T follicular helper cell (primary cell): ENCODE results near the gene FBLN1.
"Not testable (repeated sequence)": the region's sequence is repeated elsewhere in the genome, so short reads cannot be mapped to it uniquely, and the experiment has no call there.

Experiments used
- DNase-seq: peaks from one replicate; pipeline ENCODE4 v3.0.0-alpha.2; 2020; ENCODE audit warnings: low read depth

Gene FBLN1

DNA sequence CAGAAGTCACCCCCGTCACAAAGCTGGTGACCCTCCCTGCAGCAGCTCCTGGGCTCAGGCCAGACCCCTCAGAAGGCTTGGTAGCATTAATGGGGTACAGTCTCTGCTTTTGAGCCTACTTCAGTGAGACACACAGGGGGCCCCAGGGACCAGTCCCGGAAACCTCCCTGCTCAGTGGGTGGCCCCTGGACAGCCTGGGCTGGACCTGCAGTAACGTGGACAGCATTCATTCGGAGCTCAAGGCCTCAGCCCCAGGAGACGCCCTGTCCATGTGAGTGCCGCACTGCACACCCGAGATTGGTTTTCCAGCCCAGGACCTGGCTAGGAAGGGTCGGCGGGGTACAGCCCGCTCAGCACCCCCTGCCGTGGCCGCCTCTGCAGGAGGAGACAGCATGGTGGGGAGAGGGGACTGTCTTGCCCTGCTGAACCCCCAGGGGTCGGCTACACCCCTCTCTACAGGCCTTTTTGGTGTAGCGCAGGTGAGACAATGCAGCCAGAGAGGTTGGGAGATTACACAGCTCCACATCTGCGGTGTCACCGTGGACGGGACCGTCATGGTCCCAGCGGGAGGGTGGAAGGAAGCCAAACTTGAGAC, 83.4 kb downstream of the FBLN1 start:
- no peak for DNase-seq

DNA sequence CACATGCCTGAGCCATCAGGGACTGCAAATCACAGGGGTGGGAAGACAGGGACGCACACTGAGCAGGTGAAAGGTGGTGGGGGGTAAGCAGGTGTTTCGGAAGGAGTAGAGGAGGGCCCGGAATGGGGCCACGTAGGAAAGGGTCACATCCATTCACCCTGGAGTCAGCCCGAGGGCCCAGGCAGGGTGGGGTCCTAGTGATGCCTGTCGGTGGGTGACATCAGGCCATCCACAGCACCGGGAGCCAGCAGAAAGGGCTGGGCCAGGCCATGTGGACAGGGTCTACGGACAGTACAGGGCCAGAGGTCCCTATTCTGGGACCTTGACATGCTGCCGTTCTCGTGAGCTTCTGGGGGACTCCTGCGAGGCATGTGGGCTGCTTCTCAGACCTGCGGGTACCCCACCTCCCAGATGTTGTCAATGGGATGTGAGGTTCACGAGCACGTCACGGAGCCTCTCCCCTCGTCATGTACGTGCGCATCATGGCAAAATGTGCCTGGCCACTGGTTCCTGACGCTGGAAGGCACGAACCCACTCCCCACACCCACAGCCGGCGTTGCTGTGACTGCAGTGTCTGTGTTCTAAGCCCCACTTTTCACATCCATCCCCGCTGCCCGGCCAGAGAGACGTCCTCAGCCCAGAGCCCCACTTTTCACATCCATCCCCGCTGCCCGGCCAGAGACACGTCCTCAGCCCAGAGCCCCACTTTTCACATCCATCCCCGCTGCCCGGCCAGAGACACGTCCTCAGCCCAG, 84.1 kb downstream of the FBLN1 start:
- no peak for DNase-seq

GRCh38 chr22:45587638-45588505, 85.2 kb downstream of the FBLN1 start:
- DNase-seq = no peak

DNA sequence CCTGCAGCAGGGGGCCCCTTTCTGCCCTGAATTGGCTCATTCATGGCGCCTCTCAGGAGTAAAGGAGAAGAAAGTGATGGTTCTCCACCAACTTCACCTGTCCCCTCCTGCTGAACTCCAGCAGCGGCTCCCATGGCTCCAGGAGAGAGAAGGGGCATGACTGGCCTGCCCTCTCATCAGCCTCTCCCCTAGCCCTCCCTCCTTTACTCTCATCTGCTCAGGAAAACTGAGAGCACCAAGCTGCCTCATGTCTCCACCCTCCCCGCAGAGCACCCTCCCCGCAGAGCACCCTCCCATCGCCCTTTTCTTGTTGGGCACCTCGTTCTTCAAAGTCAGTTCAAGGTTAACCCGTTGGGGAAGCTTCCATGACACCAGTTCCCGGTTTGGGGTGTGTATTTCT, 86.9 kb downstream of the FBLN1 start:
- DNase-seq = no peak

- no peak for DNase-seq
These were observed 87.6 kb downstream of the FBLN1 start for GRCh38 chr22:45590262-45590661.

DNA sequence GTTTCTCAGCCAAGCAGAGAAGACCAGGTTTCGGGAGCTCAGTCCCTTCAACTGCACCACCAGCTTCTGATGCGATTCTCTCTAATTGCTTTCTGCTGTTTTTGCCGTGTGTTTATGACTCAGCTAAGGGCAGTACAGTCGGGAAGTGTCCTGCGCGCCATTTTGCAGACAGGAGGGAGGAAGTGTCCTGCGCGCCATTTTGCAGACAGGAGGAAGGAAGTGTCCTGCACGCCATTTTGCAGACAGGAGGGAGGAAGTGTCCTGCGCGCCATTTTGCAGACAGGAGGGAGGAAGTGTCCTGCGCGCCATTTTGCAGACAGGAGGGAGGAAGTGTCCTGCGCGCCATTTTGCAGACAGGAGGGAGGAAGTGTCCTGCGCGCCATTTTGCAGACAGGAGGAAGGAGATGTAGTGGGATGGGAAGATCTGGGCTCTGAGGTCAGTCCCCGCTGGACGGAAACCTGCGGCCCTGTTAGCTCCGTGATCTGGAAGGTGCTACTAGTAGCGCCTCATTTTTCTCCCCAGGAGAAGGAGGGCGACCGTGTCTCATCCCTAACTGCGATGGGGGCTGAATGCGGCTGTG, 89.0 kb downstream of the FBLN1 start:
- DNase-seq = not testable (repeated sequence)

DNA sequence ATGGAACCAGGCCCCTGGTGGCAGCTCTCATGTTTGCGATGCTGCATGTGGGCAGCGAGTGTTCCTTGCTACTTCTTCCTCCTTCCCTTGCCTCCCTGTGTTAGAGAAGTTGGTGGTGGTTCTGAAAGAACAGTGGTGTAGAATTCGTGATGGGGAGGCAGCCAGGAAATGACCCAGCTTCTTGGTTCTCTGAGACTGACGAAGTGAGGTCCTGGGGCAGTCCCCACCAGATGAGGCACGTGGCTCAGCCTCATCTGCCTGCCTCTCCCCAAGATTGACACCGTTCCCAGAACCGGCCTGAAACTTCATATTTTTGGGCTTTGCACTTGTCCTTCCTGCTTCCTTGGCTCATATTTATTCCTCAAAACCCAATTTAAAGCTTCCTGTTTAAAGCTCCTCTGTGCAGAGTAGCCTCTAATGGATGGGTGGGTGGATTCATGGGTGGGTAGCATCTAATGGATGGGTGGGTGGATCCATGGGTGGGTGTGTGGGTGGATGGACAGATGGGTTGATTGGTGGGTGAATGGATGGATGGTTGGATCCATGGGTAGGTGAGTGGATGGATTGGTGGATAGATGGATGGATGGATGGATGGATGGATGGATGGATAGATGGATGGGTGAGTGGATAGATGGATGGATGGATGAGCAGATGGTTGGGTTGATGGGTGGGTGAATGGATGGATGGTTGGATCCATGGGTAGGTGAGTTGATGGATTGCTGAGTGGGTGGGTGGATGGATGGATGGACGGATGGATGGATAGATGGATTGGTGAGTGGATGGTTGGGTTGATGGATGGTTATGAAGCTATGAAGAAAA, 91.6 kb downstream of the FBLN1 start:
- DNase-seq = no peak

DNA sequence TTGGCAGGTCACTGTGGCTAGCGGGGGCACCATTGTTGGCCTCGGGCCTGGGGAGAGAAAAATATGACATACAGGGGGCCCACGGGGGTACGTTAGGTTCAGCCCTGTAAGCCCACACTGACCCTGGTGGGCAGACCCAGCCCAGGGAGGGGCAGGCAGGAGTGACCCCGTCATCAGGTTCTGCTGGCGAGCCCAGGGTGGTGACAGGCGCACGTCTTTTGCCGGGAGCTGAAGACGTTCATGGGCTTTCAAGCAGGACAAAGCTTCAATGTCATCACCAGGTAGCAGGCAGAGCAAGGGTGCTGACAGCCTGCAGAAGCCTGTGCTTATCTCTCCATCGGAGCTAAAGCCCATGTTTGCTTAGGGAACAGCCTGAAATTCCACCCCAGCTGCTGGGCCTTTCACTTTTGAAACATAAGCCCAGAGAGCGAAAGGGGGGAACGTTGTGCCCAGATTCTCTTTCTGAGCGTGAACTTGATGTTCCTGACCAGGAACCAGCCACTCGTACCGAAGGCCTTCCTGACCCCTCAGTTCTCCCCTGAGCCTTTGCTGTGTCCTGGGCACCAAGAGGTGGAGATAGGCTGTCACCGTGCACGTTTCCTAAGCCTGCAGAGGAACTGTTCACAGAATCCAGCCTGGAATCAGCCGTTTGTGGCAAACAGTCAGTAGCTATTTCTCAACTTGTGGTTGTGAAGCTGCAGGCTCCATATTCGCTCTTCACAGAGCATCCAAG, 94.9 kb downstream of the FBLN1 start:
- no peak for DNase-seq

DNA sequence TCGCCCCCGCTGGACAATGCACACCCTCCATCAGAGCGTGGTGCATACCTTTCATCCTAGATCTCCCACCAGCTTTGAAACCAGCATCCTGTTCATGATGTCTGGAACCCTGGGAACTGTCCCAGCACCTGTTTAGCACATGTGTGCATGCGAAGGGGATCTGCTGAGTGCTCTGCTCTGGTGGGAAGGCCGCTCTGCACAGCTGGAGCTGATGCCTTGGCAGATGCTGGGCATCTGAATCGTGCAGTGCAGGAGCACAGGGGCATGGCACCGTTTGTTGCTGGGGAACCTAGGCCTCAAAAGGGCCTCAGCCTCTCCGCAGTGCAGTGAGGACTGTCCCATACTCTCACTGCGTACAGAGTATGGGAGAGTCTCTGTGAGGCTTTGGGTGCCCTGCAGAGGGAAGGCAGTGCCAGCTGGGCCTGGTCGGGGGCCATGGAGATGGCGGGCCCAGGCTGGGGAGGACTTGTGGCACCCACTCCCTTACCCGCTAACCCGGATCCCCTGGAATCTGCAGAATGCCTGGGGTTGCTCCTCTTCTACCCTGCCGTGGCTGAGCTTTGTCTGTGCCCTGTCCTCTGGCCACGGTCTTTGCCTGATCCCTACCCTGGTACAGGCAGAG, 96.0 kb downstream of the FBLN1 start:
- no peak for DNase-seq

- no peak for DNase-seq
These were observed 97.3 kb downstream of the FBLN1 start for GRCh38 chr22:45599836-45600577.

- no peak for DNase-seq
These were observed 98.4 kb downstream of the FBLN1 start for GRCh38 chr22:45600790-45601730.

- no peak for DNase-seq
These were observed 99.5 kb downstream of the FBLN1 start for GRCh38 chr22:45602004-45602733.

- DNase-seq = no peak
These were observed 100.3 kb downstream of the FBLN1 start for GRCh38 chr22:45602824-45603595.

- no peak for DNase-seq
These were observed 100.9 kb downstream of the FBLN1 start for GRCh38 chr22:45603619-45604018.

GRCh38 chr22:45608045-45608444, 105.4 kb downstream of the FBLN1 start:
- not testable (repeated sequence) for DNase-seq

DNA sequence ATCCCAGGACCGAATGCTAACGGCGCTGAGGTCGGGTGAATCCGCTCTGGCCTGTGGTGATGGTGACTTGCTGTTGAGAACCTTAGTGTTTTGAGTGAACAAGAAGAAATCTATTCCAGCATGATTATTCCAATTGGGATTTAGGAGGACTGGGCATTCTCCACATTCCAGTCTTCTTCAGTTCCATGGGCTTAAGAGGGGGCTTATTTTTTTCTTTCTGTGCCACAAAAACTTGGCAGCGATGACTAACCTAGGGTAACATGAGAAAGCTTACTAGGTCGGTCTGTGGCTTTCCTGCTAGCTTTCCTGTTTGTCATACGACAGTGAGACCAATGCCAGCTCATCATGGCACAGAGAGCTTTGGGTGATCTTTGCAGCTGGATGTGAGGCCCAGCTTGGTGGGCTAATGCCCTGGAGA, 106.1 kb downstream of the FBLN1 start:
- no peak for DNase-seq

GRCh38 chr22:45612451-45612901, 109.8 kb downstream of the FBLN1 start:
- no peak for DNase-seq
